BJ (cell line): ENCODE data around the gene AFF3. TPM values are rescaled to one million over a fixed set of nuclear protein-coding genes. Genes with fewer than 3 reads are reported as not detected.

ENCODE experiments used
- CTCF ChIA-PET: fragments of 350-600 bp; formaldehyde crosslinking; extraction: SDS; loops from one replicate; lab custom pipeline; 2021; ENCODE audit warnings: antibody characterized with exemption, inconsistent platforms; lab: Yijun Ruan, JAX
- POLR2A ChIA-PET: fragments of 300-600 bp; sonication (Branson Sonifier 250); formaldehyde crosslinking; extraction: SDS; loops from one replicate; lab custom pipeline; 2021; ENCODE audit warnings: antibody characterized with exemption; lab: Charles Lee
- DNase-seq: peaks from one replicate; pipeline ENCODE4 v3.0.0-alpha.2; 2011; ENCODE audit warnings: low read depth
- H3K27me3 ChIP-seq: 2 replicates; pipeline ENCODE4 v1.6.0; 2011; ENCODE audit warnings: low read length; ENCODE audit not compliant: control insufficient read depth, insufficient read depth
- H3K36me3 ChIP-seq: 2 replicates; pipeline ENCODE4 v1.5.1; 2011; ENCODE audit warnings: low read length; ENCODE audit not compliant: control insufficient read depth, insufficient read depth
- H3K4me3 ChIP-seq: 2 replicates; pipeline ENCODE4 v1.5.1; 2011; ENCODE audit warnings: low read depth, mild to moderate bottlenecking, control low read depth, low read length
- polyA minus RNA-seq: library from RNA; depleted of rRNA, polyadenylated mRNA; stranded (reverse); fragments of >200 nt; gene quantifications from 2 replicates; pipeline ENCODE4 v1.2.3, GENCODE V29; 2011; rRNA and poly(A)+ RNA removed
- polyA plus RNA-seq: library from polyadenylated mRNA; depleted of rRNA; stranded (reverse); fragments of >200 nt; gene quantifications from 2 replicates; pipeline ENCODE4 v1.2.3, GENCODE V29; 2011; rRNA removed
- TF ChIP-seq, protein P1 (sequence below): IDR thresholded peaks from 2 replicates; pipeline ENCODE4 v1.5.1; 2011; ENCODE audit warnings: low read depth, mild to moderate bottlenecking, control low read depth, inconsistent platforms, low read length, moderate library complexity; ENCODE audit not compliant: insufficient read depth

Gene AFF3, protein sequence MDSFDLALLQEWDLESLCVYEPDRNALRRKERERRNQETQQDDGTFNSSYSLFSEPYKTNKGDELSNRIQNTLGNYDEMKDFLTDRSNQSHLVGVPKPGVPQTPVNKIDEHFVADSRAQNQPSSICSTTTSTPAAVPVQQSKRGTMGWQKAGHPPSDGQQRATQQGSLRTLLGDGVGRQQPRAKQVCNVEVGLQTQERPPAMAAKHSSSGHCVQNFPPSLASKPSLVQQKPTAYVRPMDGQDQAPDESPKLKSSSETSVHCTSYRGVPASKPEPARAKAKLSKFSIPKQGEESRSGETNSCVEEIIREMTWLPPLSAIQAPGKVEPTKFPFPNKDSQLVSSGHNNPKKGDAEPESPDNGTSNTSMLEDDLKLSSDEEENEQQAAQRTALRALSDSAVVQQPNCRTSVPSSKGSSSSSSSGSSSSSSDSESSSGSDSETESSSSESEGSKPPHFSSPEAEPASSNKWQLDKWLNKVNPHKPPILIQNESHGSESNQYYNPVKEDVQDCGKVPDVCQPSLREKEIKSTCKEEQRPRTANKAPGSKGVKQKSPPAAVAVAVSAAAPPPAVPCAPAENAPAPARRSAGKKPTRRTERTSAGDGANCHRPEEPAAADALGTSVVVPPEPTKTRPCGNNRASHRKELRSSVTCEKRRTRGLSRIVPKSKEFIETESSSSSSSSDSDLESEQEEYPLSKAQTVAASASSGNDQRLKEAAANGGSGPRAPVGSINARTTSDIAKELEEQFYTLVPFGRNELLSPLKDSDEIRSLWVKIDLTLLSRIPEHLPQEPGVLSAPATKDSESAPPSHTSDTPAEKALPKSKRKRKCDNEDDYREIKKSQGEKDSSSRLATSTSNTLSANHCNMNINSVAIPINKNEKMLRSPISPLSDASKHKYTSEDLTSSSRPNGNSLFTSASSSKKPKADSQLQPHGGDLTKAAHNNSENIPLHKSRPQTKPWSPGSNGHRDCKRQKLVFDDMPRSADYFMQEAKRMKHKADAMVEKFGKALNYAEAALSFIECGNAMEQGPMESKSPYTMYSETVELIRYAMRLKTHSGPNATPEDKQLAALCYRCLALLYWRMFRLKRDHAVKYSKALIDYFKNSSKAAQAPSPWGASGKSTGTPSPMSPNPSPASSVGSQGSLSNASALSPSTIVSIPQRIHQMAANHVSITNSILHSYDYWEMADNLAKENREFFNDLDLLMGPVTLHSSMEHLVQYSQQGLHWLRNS (N-terminal part only)
- polyA plus RNA-seq (11.5 and 13.8 TPM in 2 replicates), polyA minus RNA-seq (44.4 and 54.6 TPM in 2 replicates)

DNA sequence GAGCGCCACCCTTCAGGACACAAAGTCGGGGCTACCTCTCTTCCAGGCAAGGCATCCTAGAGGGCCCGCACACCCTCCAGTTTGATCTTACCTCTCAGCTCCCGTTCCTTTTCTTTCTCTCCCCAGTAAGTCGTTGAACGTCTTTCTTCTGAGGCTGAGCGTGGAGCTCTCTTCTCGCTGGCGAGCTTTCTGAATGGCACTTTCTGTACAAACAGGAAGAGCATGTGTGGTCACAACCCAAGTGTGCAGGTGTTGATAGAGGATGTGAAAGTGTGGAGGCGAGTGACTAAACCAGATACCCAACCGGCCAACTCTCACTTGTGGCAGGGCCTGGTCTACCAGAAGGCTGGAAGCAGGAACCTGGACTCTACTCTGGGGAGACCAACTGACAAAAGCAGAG, at the start of gene AFF3:
TSS of gene AFF3 (minus strand) at position 198 of the 400 bp plus-strand sequence. CDS start 38,136 bp downstream, outside the sequence.
- ChIA-PET CTCF (no interaction called here), POLR2A (no interaction called here)
- TF ChIP-seq, protein P1, sequence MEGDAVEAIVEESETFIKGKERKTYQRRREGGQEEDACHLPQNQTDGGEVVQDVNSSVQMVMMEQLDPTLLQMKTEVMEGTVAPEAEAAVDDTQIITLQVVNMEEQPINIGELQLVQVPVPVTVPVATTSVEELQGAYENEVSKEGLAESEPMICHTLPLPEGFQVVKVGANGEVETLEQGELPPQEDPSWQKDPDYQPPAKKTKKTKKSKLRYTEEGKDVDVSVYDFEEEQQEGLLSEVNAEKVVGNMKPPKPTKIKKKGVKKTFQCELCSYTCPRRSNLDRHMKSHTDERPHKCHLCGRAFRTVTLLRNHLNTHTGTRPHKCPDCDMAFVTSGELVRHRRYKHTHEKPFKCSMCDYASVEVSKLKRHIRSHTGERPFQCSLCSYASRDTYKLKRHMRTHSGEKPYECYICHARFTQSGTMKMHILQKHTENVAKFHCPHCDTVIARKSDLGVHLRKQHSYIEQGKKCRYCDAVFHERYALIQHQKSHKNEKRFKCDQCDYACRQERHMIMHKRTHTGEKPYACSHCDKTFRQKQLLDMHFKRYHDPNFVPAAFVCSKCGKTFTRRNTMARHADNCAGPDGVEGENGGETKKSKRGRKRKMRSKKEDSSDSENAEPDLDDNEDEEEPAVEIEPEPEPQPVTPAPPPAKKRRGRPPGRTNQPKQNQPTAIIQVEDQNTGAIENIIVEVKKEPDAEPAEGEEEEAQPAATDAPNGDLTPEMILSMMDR: no peak

DNA sequence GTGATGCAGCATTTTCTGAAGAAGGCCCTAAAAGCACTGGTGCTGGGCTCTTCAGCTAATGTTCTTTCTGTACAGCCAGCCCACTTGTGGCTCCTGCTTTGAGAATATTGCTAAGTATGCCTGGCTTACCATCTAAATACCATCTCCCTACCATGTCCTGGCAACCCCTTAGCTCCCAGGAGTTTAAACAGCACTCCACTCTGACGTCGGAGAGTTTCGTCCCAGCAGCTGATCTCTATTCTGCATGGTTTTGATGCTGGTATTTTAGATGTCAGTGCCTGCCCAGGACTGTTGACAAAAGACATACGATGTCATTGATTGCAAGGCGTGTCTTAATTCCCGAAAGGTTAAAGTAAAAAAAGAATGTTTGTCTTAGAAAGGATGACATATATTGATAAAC, 47.0 kb upstream of the AFF3 start:
- POLR2A ChIA-PET: no interaction called here

More for the DNA sequence above, at the start of gene AFF3:
- no peak for DNase-seq
- no peaks in the 10 kb centered on the region for H3K36me3 ChIP-seq
- peaks cover 1% of the 10 kb centered on the region; the same call in 1 of the 2 replicates for H3K27me3 ChIP-seq
- H3K4me3 ChIP-seq: no peak within 1 kb of the TSS

DNA sequence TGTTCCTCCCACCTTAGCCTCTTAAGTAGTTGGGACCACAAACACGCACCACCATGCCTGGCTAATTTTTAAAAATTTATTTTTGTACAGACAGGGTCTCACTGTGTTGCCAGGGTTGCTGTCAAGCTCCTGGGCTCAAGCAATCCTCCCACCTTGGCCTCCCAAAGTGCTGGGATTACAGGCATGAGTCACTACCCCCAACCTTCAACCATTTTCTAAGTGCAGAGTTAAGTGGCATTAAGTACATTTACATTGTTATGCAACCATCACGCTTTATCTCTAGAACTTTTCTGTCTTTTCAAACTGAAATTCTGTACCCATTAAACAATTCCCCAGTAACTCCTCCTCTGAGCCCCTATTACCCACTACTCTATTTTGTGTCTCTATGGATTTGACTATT, 45.9 kb upstream of the AFF3 start:
- no peak overlapping the region for H3K4me3 ChIP-seq
- POLR2A ChIA-PET: no interaction called here
- H3K36me3 ChIP-seq: no peaks in the 10 kb centered on the region
- TF ChIP-seq, protein P1: no peak
- H3K27me3 ChIP-seq: no peaks in the 10 kb centered on the region
- DNase-seq: no peak
- CTCF ChIA-PET: no interaction called here

More for the DNA sequence above, 47.0 kb upstream of the AFF3 start:
- TF ChIP-seq, protein P1: no peak
- no peak for DNase-seq
- H3K27me3 ChIP-seq: no peaks in the 10 kb centered on the region
- CTCF ChIA-PET: no interaction called here
- no peak overlapping the region for H3K4me3 ChIP-seq
- H3K36me3 ChIP-seq: no peaks in the 10 kb centered on the region

DNA sequence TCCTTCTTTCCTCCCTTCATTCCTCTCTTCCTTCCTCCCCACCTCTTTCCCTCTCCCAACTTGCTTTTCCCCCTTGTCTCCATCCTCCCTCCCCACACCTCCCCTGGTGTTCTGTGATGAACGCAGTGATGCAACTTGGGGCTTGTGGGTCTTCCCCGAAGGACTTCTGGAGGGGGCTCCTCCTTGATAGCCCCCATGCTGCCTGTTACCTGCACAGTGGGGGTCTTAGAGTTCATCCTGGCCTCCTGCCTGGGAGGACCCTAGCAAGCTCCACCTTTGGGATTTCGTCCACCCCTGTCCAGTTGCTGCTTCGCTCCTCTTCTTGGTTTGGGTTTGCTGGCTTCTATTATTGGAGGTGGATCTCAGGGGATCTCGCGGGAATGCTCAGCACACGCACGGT, 43.7 kb upstream of the AFF3 start:
- POLR2A ChIA-PET: no interaction called here

More for the DNA sequence above, 43.7 kb upstream of the AFF3 start:
- CTCF ChIA-PET: no interaction called here
- H3K4me3 ChIP-seq: no peak overlapping the region
- TF ChIP-seq, protein P1: no peak
- H3K36me3 ChIP-seq: no peaks in the 10 kb centered on the region
- no peaks in the 10 kb centered on the region for H3K27me3 ChIP-seq
- DNase-seq: no peak
